ENCODE data around the gene AMBN. TPM values are rescaled to one million over a fixed set of nuclear protein-coding genes. Genes with fewer than 3 reads are reported as not detected.

Gene AMBN
- total RNA-seq, 1 experiment from 2014 or later: not detected

DNA sequence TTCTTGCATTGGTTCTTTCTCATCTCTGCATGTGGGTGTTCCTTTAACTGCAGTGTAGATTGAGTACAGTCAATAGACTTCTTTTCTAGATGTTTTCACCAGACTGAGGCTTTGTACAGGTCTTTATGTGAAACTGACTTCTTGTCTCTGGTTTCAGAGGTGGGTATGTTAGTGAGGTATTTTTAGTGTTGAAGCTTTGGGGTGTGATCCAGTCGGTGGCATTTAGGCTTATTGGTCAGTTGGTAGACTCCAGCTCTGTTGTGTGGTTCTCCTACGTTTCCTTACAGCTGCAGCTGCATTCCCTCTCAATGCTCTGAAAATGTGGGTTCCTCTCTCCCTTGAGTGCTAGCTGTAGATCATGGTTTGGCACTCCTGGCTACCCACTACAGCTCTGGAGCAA is 21.3 kb upstream of the AMBN start:
- no peak overlapping the region for H3K9ac ChIP-seq (ENCODE audit: low read length)
- H3K27me3 ChIP-seq (ENCODE audit: insufficient read depth, low read length): no peaks in the 10 kb centered on the region
- no peaks in the 10 kb centered on the region for H3K4me1 ChIP-seq (ENCODE audit: control insufficient read depth in 1 of 2, insufficient read depth in 2 of 2, low read length in 2 of 2)
- H3K36me3 ChIP-seq (ENCODE audit: control insufficient read depth in 1 of 2, insufficient read depth in 2 of 2, low read length in 2 of 2): no peaks in the 10 kb centered on the region
- ChIA-PET POLR2A (no interaction called here), CTCF (no interaction called here), RAD21 (ENCODE audit: low non-redundant PET in 1 of 2, low total read pairs in 2 of 2, uncharacterized antibody in 2 of 2, unreplicated experiment in 2 of 2) (no interaction called here)
- no peaks in the 10 kb centered on the region for H3K79me2 ChIP-seq (ENCODE audit: insufficient read depth, low read length)
- no peaks in the 10 kb centered on the region for H3K9me3 ChIP-seq (ENCODE audit: control insufficient read depth in 1 of 2, insufficient read depth in 1 of 2, low read depth in 1 of 2, low read length in 2 of 2)
- DNase-seq (ENCODE audit: low read depth, low spot score): no peak
- no peak overlapping the region for H3K27ac ChIP-seq (ENCODE audit: low read depth, low read length)
- H3K4me2 ChIP-seq (ENCODE audit: low read length): no peak overlapping the region
- TF ChIP-seq, protein P1, sequence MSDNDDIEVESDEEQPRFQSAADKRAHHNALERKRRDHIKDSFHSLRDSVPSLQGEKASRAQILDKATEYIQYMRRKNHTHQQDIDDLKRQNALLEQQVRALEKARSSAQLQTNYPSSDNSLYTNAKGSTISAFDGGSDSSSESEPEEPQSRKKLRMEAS (IDR thresholded peaks at IDR 0.05): no peak
- TF ChIP-seq ZFX (IDR thresholded peaks at IDR 0.05) (no peak), CBX3 (IDR thresholded peaks at IDR 0.05; ENCODE audit: low read depth) (no peak), ZNF274 (IDR thresholded peaks at IDR 0.05; ENCODE audit: low read depth, low read length) (no peak), RAD21 (IDR thresholded peaks at IDR 0.05; ENCODE audit: low read depth) (no peak), SRF (IDR thresholded peaks at IDR 0.05; ENCODE audit: low read depth) (no peak), CEBPB (IDR thresholded peaks at IDR 0.05; ENCODE audit: low read depth) (no peak), EZH2 (IDR thresholded peaks at IDR 0.05) (no peak), POLR2A (IDR thresholded peaks at IDR 0.05; ENCODE audit: borderline replicate concordance, extremely low read depth, insufficient read depth, insufficient read length) (no peak), EZH2phosphoT487 (IDR thresholded peaks at IDR 0.05; ENCODE audit: borderline replicate concordance) (no peak), ELF1 (IDR thresholded peaks at IDR 0.05; ENCODE audit: borderline replicate concordance, low read depth) (no peak), FOSL1 (IDR thresholded peaks at IDR 0.05; ENCODE audit: low read depth) (no peak), SIN3A (IDR thresholded peaks at IDR 0.05; ENCODE audit: low read depth) (no peak)
- TF ChIP-seq, protein P2, sequence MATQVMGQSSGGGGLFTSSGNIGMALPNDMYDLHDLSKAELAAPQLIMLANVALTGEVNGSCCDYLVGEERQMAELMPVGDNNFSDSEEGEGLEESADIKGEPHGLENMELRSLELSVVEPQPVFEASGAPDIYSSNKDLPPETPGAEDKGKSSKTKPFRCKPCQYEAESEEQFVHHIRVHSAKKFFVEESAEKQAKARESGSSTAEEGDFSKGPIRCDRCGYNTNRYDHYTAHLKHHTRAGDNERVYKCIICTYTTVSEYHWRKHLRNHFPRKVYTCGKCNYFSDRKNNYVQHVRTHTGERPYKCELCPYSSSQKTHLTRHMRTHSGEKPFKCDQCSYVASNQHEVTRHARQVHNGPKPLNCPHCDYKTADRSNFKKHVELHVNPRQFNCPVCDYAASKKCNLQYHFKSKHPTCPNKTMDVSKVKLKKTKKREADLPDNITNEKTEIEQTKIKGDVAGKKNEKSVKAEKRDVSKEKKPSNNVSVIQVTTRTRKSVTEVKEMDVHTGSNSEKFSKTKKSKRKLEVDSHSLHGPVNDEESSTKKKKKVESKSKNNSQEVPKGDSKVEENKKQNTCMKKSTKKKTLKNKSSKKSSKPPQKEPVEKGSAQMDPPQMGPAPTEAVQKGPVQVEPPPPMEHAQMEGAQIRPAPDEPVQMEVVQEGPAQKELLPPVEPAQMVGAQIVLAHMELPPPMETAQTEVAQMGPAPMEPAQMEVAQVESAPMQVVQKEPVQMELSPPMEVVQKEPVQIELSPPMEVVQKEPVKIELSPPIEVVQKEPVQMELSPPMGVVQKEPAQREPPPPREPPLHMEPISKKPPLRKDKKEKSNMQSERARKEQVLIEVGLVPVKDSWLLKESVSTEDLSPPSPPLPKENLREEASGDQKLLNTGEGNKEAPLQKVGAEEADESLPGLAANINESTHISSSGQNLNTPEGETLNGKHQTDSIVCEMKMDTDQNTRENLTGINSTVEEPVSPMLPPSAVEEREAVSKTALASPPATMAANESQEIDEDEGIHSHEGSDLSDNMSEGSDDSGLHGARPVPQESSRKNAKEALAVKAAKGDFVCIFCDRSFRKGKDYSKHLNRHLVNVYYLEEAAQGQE (IDR thresholded peaks at IDR 0.05; ENCODE audit: low read depth): no peak
- TF ChIP-seq, protein P3, sequence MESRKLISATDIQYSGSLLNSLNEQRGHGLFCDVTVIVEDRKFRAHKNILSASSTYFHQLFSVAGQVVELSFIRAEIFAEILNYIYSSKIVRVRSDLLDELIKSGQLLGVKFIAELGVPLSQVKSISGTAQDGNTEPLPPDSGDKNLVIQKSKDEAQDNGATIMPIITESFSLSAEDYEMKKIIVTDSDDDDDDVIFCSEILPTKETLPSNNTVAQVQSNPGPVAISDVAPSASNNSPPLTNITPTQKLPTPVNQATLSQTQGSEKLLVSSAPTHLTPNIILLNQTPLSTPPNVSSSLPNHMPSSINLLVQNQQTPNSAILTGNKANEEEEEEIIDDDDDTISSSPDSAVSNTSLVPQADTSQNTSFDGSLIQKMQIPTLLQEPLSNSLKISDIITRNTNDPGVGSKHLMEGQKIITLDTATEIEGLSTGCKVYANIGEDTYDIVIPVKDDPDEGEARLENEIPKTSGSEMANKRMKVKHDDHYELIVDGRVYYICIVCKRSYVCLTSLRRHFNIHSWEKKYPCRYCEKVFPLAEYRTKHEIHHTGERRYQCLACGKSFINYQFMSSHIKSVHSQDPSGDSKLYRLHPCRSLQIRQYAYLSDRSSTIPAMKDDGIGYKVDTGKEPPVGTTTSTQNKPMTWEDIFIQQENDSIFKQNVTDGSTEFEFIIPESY (IDR thresholded peaks at IDR 0.05; ENCODE audit: extremely low read depth, insufficient replicate concordance, low read length): no peak
- TF ChIP-seq, protein P4, sequence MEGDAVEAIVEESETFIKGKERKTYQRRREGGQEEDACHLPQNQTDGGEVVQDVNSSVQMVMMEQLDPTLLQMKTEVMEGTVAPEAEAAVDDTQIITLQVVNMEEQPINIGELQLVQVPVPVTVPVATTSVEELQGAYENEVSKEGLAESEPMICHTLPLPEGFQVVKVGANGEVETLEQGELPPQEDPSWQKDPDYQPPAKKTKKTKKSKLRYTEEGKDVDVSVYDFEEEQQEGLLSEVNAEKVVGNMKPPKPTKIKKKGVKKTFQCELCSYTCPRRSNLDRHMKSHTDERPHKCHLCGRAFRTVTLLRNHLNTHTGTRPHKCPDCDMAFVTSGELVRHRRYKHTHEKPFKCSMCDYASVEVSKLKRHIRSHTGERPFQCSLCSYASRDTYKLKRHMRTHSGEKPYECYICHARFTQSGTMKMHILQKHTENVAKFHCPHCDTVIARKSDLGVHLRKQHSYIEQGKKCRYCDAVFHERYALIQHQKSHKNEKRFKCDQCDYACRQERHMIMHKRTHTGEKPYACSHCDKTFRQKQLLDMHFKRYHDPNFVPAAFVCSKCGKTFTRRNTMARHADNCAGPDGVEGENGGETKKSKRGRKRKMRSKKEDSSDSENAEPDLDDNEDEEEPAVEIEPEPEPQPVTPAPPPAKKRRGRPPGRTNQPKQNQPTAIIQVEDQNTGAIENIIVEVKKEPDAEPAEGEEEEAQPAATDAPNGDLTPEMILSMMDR (IDR thresholded peaks at IDR 0.05 in 2 of 3, conservative IDR thresholded peaks at IDR 0.05 in 1 of 3; ENCODE audit: borderline replicate concordance in 1 of 3, insufficient read depth in 1 of 3, low read depth in 2 of 3, low read length in 2 of 3): no peak
- no peak overlapping the region for H2AFZ ChIP-seq (ENCODE audit: low read depth, low read length, poor library complexity, severe bottlenecking)
- H3K4me3 ChIP-seq (replicated peaks in 1 of 2; ENCODE audit: low read depth in 1 of 2, low read length in 2 of 2): no peak overlapping the region
- H3K9me2 ChIP-seq (ENCODE audit: insufficient read depth): no peaks in the 10 kb centered on the region
- no TSS peak for BruUV-seq (replicated peaks)
- no peaks in the 10 kb centered on the region for H4K20me1 ChIP-seq (ENCODE audit: insufficient read depth)
- intact Hi-C loops (cut with micrococcal nuclease): no loop called here
- no peak for ATAC-seq
